ENCODE results near the gene ERICH6B. TPM values are rescaled to one million over a fixed set of nuclear protein-coding genes. Genes with fewer than 3 reads are reported as not detected.

Gene ERICH6B
- total and polyA plus RNA-seq, 2 of the 13 experiments (the other 11 are each of a cell fraction or from before 2014, with no cell fraction given), result not detected

GRCh38 chr13:45506811-45507210, 108.7 kb downstream of the ERICH6B start:
- no peaks in the 10 kb centered on the region; the same call in 1 of the 2 replicates for H4K20me1 ChIP-seq (ENCODE audit: insufficient read depth, low read length)
- peaks cover 3% of the 10 kb centered on the region for H3K79me2 ChIP-seq (ENCODE audit: insufficient read depth, low read length)
- H2AFZ ChIP-seq (ENCODE audit: low read length), result no peak overlapping the region
- no peak for DNase-seq (ENCODE audit: low spot score)
- H3K27me3 ChIP-seq (ENCODE audit: control insufficient read depth in 1 of 2, insufficient read depth in 2 of 2, low read length in 2 of 2), result no peaks in the 10 kb centered on the region
- H3K4me3 ChIP-seq (replicated peaks in 1 of 3; ENCODE audit: insufficient read depth in 1 of 3, low read depth in 2 of 3, low read length in 3 of 3), result no peak overlapping the region
- ChIA-PET CTCF (ENCODE audit: low intra/inter-chr PET ratio, low total read pairs) (no interaction called here), POLR2A (no interaction called here)
- TF ChIP-seq ZNF703 (CRISPR knock-in tag; IDR thresholded peaks at IDR 0.05; ENCODE audit: borderline replicate concordance), result no peak
- TF ChIP-seq ZNF142 (CRISPR knock-in tag; IDR thresholded peaks at IDR 0.05), result no peak
- no peak for TF ChIP-seq ZBTB1 (CRISPR knock-in tag; IDR thresholded peaks at IDR 0.05; ENCODE audit: borderline replicate concordance)
- TF ChIP-seq SP2 (CRISPR knock-in tag; IDR thresholded peaks at IDR 0.05), result no peak
- TF ChIP-seq ZNF12 (CRISPR knock-in tag; IDR thresholded peaks at IDR 0.05), result no peak
- TF ChIP-seq YEATS2 (CRISPR knock-in tag; IDR thresholded peaks at IDR 0.05; ENCODE audit: borderline replicate concordance), result no peak
- TF ChIP-seq ZNF350 (CRISPR knock-in tag; IDR thresholded peaks at IDR 0.05; ENCODE audit: borderline replicate concordance, low read depth), result no peak
- TF ChIP-seq SIX1 (CRISPR knock-in tag; IDR thresholded peaks at IDR 0.05; ENCODE audit: borderline replicate concordance), result no peak
- no peak for TF ChIP-seq GATA4 (IDR thresholded peaks at IDR 0.05; ENCODE audit: borderline replicate concordance, low read depth)
- TF ChIP-seq MXD1 (CRISPR knock-in tag; IDR thresholded peaks at IDR 0.05), result no peak
- TF ChIP-seq ZNF562 (CRISPR knock-in tag; IDR thresholded peaks at IDR 0.05; ENCODE audit: borderline replicate concordance), result no peak
- no peak for TF ChIP-seq ZNF781 (CRISPR knock-in tag; IDR thresholded peaks at IDR 0.05; ENCODE audit: borderline replicate concordance, not compliant biosample characterization)
- TF ChIP-seq ZNF546 (CRISPR knock-in tag; conservative IDR thresholded peaks at IDR 0.05), result no peak
- no peak for TF ChIP-seq SIN3B (IDR thresholded peaks at IDR 0.05; ENCODE audit: low read length)
- TF ChIP-seq PAXIP1 (CRISPR knock-in tag; conservative IDR thresholded peaks at IDR 0.05), result no peak
- TF ChIP-seq SOX5 (CRISPR knock-in tag; IDR thresholded peaks at IDR 0.05; ENCODE audit: borderline replicate concordance), result no peak
- intact Hi-C loops (cut with micrococcal nuclease; ENCODE audit: unreplicated experiment), result no loop called here
- 95% methylated on average over 6 of the region's 6 CpGs for WGBS (ENCODE audit: low lambda C conversion rate)
- no peak overlapping the region for H3K9ac ChIP-seq (ENCODE audit: insufficient read depth, low read depth, low read length)
- no peak overlapping the region for H3K4me2 ChIP-seq (ENCODE audit: low read depth, low read length)
- no peak for ATAC-seq
- H3K9me3 ChIP-seq (ENCODE audit: low read length), result no peaks in the 10 kb centered on the region
- no peak overlapping the region for H3K27ac ChIP-seq (ENCODE audit: extremely low read length, insufficient read depth, low read length)
- H3K4me1 ChIP-seq (ENCODE audit: insufficient read depth, low read length), result no peaks in the 10 kb centered on the region
- BruUV-seq (replicated peaks), result no TSS peak
- in situ Hi-C loops (cut with HindIII; ENCODE audit: extremely low pct_ligation_motif_present, low pct_unique_long_range_greater_than_20kb), result loop anchor here (25.0 kb wide), 1 partner anchor 470 kb away; no protein-coding TSS in a partner anchor
- FAIRE-seq, result no peak
- peaks cover 26 to 63% of the 10 kb centered on the region in 2 experiments for H3K36me3 ChIP-seq (replicated peaks in 1 of 2; ENCODE audit: control insufficient read depth in 1 of 2, insufficient read depth in 2 of 2, low read length in 2 of 2)
